GM12875 (cell line): ENCODE data around the gene LIPN.

ENCODE experiments used
- H3K4me3 ChIP-seq: one replicate; pipeline ENCODE4 v1.5.1; 2011; ENCODE audit warnings: low read depth, low read length, control low read depth
- TF ChIP-seq, protein P1 (sequence below): IDR thresholded peaks from 2 replicates; pipeline ENCODE4 v1.5.1; 2011; ENCODE audit warnings: low read depth, mild to moderate bottlenecking, control low read depth, inconsistent platforms, low read length, moderate library complexity, borderline replicate concordance; ENCODE audit not compliant: insufficient read depth

The LIPN gene

GRCh38 chr10:88759366-88760101 lies at the start of gene LIPN:
LIPN (plus strand) TSS chr10:88760020; CDS start chr10:88761406, 1,386 bp downstream.
- TF ChIP-seq, protein P1, sequence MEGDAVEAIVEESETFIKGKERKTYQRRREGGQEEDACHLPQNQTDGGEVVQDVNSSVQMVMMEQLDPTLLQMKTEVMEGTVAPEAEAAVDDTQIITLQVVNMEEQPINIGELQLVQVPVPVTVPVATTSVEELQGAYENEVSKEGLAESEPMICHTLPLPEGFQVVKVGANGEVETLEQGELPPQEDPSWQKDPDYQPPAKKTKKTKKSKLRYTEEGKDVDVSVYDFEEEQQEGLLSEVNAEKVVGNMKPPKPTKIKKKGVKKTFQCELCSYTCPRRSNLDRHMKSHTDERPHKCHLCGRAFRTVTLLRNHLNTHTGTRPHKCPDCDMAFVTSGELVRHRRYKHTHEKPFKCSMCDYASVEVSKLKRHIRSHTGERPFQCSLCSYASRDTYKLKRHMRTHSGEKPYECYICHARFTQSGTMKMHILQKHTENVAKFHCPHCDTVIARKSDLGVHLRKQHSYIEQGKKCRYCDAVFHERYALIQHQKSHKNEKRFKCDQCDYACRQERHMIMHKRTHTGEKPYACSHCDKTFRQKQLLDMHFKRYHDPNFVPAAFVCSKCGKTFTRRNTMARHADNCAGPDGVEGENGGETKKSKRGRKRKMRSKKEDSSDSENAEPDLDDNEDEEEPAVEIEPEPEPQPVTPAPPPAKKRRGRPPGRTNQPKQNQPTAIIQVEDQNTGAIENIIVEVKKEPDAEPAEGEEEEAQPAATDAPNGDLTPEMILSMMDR: no peak
- H3K4me3 ChIP-seq: no peak within 1 kb of the TSS

GRCh38 chr10:88715517-88715916 lies 44.3 kb upstream of the LIPN start:
- TF ChIP-seq, protein P1: no peak
- H3K4me3 ChIP-seq: no peak overlapping the region

DNA sequence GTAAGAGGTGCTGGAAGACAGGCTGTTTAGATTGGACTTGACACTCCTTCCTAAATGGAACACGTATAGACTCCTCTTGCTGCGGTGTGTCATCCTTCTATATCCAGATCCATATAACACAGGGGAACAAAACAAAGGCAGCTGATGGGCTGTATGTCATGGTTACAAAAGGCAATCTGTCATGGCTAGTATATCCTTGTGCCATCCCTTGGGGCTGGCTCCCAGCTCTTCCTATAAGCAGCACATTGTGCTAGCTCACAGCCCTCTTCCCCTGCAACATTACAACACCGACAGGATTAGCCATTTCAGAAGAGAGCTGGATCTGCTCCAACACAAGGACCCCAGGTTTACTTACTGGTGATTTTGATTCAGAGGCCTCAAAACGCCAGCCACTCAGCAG lies 38.4 kb upstream of the LIPN start:
- TF ChIP-seq, protein P1: no peak
- no peak overlapping the region for H3K4me3 ChIP-seq

DNA sequence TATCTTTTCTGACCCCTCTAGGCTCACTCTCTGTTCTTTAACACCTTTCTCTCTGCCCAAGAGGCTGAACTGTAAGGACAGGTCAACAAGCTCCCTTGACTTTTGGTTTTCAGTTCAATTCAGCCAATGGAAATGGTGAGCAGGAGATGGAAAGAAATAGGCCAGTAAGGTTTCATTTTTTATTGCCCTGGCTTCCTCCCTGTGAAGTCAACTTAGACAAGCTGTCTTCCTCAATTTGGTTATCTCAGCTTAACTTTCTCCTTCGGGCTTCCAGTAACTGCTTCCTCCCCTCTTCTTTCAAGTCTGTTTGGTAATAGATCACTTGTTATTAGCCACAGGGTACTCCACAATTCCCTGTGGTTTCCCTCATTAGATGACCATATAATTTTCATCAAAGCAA lies 34.0 kb upstream of the LIPN start:
- H3K4me3 ChIP-seq: no peak overlapping the region
- TF ChIP-seq, protein P1: no peak

DNA sequence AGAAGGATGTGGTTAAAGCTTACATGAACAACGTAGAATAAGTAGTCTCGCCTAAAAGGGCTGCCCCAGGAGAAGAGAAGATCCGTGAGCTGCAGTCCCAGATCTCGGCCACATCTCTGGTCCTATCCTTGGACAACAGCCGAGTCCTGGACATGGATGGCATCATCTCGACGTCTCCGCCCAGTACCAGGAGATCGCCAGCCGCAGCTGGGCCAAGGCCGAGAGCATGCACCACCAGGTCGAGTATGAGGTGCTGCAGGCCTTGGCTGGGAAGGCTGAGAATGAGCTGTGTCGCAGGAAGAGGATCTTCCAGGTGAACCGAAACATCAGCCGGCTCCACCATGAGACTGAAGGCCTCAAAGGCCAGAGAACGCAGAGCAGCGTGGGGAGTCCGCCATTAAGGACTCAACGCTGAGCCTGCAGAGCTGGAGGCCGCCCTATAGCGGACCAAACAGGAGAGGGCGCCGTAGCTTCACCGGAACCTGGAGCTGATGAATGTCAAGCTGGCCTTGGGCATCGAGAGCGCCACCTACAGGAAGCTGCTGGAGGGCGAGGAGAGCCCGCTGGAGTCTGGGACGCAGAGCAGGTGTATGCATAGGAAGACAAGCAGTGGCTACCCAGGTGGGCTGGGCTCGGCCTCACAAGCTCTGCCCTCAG lies 31.6 kb upstream of the LIPN start:
- no peak overlapping the region for H3K4me3 ChIP-seq
- TF ChIP-seq, protein P1: peak; percentile 66

GRCh38 chr10:88730864-88731263 lies 29.0 kb upstream of the LIPN start:
- H3K4me3 ChIP-seq: no peak overlapping the region
- TF ChIP-seq, protein P1: no peak

DNA sequence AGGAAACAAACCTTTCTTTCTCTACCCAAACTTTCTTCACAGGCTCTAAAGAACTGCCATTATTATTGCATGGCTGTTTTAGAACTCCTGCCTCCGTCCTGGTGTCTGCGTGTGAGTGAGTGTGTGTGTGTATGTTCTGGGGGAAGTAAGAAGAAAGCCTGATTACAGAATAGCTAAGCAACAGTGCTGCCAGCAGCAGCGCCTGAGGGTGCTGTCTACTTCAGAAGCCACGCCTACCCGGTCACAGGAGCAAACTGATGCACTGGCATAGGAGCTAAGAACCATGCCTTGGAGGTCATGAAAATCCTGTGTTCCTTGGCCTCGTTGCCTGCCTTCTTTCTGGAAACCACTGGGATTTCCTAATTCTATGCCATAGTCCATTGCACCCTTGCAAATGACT lies 28.5 kb upstream of the LIPN start:
- TF ChIP-seq, protein P1: no peak

More for the DNA sequence above, 28.5 kb upstream of the LIPN start:
- no peak overlapping the region for H3K4me3 ChIP-seq
